IgD-negative memory B cell (primary cell): ENCODE results near the gene FLACC1. TPM values are rescaled to one million over a fixed set of nuclear protein-coding genes. Genes with fewer than 3 reads are reported as not detected.

Experiments
- H3K27ac Mint-ChIP-seq, 3 donors: one replicate each; pipeline ENCODE4 v1.8.0; 2020 to 2022; ENCODE audit warnings: mild to moderate bottlenecking in 3 of 3, mixed read lengths in 3 of 3, moderate library complexity in 1 of 3
- H3K27me3 Mint-ChIP-seq: one replicate; pipeline ENCODE4 v1.8.0; 2021; ENCODE audit warnings: mixed read lengths
- H3K36me3 Mint-ChIP-seq: one replicate; pipeline ENCODE4 v1.8.0; 2020; ENCODE audit warnings: mild to moderate bottlenecking, mixed read lengths
- H3K4me1 Mint-ChIP-seq, 3 donors: one replicate each; pipeline ENCODE4 v1.8.0; 2020 to 2022; ENCODE audit warnings: mixed read lengths in 3 of 3, mild to moderate bottlenecking in 1 of 3
- H3K4me3 Mint-ChIP-seq, 4 donors: one replicate each; pipeline ENCODE4 v1.8.0; 2020 to 2022; ENCODE audit warnings: mild to moderate bottlenecking in 4 of 4, mixed read lengths in 4 of 4, moderate library complexity in 3 of 4
- H3K9me3 Mint-ChIP-seq, 3 donors: one replicate each; pipeline ENCODE4 v1.8.0; 2020 to 2021; ENCODE audit warnings: mixed read lengths in 3 of 3, mild to moderate bottlenecking in 1 of 3
- polyA plus RNA-seq: library from polyadenylated mRNA; unstranded; fragments of 300-500 nt; fragmentation: Illumina TruSeq; gene quantifications from one replicate; pipeline ENCODE4 v1.2.3, GENCODE V29; 2021

FLACC1 gene
- polyA plus RNA-seq, 1 donor from 2014 or later = 0.64 TPM

GRCh38 chr2:201258666-201259615, 98.2 kb downstream of the FLACC1 start:
- H3K4me3 Mint-ChIP-seq = peak overlapping the region; percentile 91 to 94 (median 92)
- H3K27ac Mint-ChIP-seq = peak overlapping the region; percentile 99 to 100 (median 100)
- peaks cover 0 to 1% (median 0%) of the 10 kb centered on the region in 3 donors for H3K9me3 Mint-ChIP-seq
- no peaks in the 10 kb centered on the region for H3K27me3 Mint-ChIP-seq
- H3K4me1 Mint-ChIP-seq = peaks cover 40 to 53% (median 48%) of the 10 kb centered on the region in 3 donors
- peaks cover 4% of the 10 kb centered on the region for H3K36me3 Mint-ChIP-seq

GRCh38 chr2:201257956-201258665, 99.0 kb downstream of the FLACC1 start:
- Mint-ChIP-seq H3K4me1 (peaks cover 37 to 49% (median 48%) of the 10 kb centered on the region in 3 donors), H3K27me3 (no peaks in the 10 kb centered on the region), H3K9me3 (peaks cover 0 to 1% (median 0%) of the 10 kb centered on the region in 3 donors), H3K4me3 (peak overlapping the region; percentile 91 to 94 (median 92)), H3K27ac (peak overlapping the region; percentile 99 to 100 (median 100)), H3K36me3 (peaks cover 4% of the 10 kb centered on the region)

GRCh38 chr2:201257381-201257955, 99.7 kb downstream of the FLACC1 start:
- Mint-ChIP-seq H3K27me3 (no peaks in the 10 kb centered on the region), H3K27ac (peak overlapping the region; percentile 99 to 100 (median 100)), H3K4me1 (peaks cover 36 to 50% (median 48%) of the 10 kb centered on the region in 3 donors), H3K36me3 (peaks cover 2% of the 10 kb centered on the region), H3K4me3 (peak overlapping the region; percentile 91 to 94 (median 92)), H3K9me3 (peaks cover 0 to 1% (median 0%) of the 10 kb centered on the region in 3 donors)

GRCh38 chr2:201256082-201256481, 101.1 kb downstream of the FLACC1 start:
- no peaks in the 10 kb centered on the region for H3K27me3 Mint-ChIP-seq
- H3K4me3 Mint-ChIP-seq = peak overlapping the region in 2 of 4 donors; percentile 93 to 94
- peaks cover 37 to 50% (median 46%) of the 10 kb centered on the region in 3 donors for H3K4me1 Mint-ChIP-seq
- peaks cover under 1% of the 10 kb centered on the region for H3K36me3 Mint-ChIP-seq
- peak overlapping the region; percentile 99 to 100 (median 100) for H3K27ac Mint-ChIP-seq
- peaks cover 0 to 1% (median 0%) of the 10 kb centered on the region in 3 donors for H3K9me3 Mint-ChIP-seq

- Mint-ChIP-seq H3K27ac (peak overlapping the region in 2 of 3 donors; percentile 39 to 80), H3K36me3 (peaks cover 4% of the 10 kb centered on the region), H3K4me1 (peaks cover 42 to 54% (median 52%) of the 10 kb centered on the region in 3 donors), H3K4me3 (no peak overlapping the region), H3K9me3 (peaks cover 0 to 1% (median 0%) of the 10 kb centered on the region in 3 donors), H3K27me3 (no peaks in the 10 kb centered on the region)
These were observed 101.6 kb downstream of the FLACC1 start for GRCh38 chr2:201255408-201256033.

- Mint-ChIP-seq H3K36me3 (peaks cover 6% of the 10 kb centered on the region), H3K27ac (peak overlapping the region; percentile 51 to 81 (median 80)), H3K9me3 (peaks cover 0 to 1% (median 0%) of the 10 kb centered on the region in 3 donors), H3K27me3 (no peaks in the 10 kb centered on the region), H3K4me1 (peaks cover 43 to 52% (median 49%) of the 10 kb centered on the region in 3 donors), H3K4me3 (no peak overlapping the region)
These were observed 102.9 kb downstream of the FLACC1 start for GRCh38 chr2:201254081-201254730.

GRCh38 chr2:201250741-201251140, 106.4 kb downstream of the FLACC1 start:
- H3K27ac Mint-ChIP-seq = peak overlapping the region; percentile 5 to 74 (median 36)

GRCh38 chr2:201249889-201250288, 107.3 kb downstream of the FLACC1 start:
- Mint-ChIP-seq H3K36me3 (peaks cover 6% of the 10 kb centered on the region), H3K27me3 (no peaks in the 10 kb centered on the region), H3K27ac (peak overlapping the region in 2 of 3 donors; percentile 40 to 71), H3K4me3 (peak overlapping the region in 2 of 4 donors; percentile 18 to 59), H3K4me1 (peaks cover 46 to 56% (median 49%) of the 10 kb centered on the region in 3 donors), H3K9me3 (no peaks in the 10 kb centered on the region)

More at GRCh38 chr2:201250741-201251140, 106.4 kb downstream of the FLACC1 start:
- Mint-ChIP-seq H3K9me3 (no peaks in the 10 kb centered on the region), H3K4me3 (peak overlapping the region in 2 of 4 donors; percentile 59 to 70), H3K4me1 (peaks cover 43 to 51% (median 48%) of the 10 kb centered on the region in 3 donors), H3K27me3 (no peaks in the 10 kb centered on the region), H3K36me3 (peaks cover 6% of the 10 kb centered on the region)

GRCh38 chr2:201248288-201248844, 108.8 kb downstream of the FLACC1 start:
- peak overlapping the region in 1 of 3 donors; percentile 24 for H3K27ac Mint-ChIP-seq
- peak overlapping the region in 3 of 4 donors; percentile 21 to 75 (median 52) for H3K4me3 Mint-ChIP-seq
- no peaks in the 10 kb centered on the region for H3K27me3 Mint-ChIP-seq
- H3K36me3 Mint-ChIP-seq = peaks cover 6% of the 10 kb centered on the region
- no peaks in the 10 kb centered on the region for H3K9me3 Mint-ChIP-seq
- H3K4me1 Mint-ChIP-seq = peaks cover 46 to 59% (median 54%) of the 10 kb centered on the region in 3 donors

GRCh38 chr2:201246280-201246679, 110.9 kb downstream of the FLACC1 start:
- H3K27me3 Mint-ChIP-seq = no peaks in the 10 kb centered on the region
- H3K27ac Mint-ChIP-seq = peak overlapping the region in 1 of 3 donors; percentile 19
- no peaks in the 10 kb centered on the region for H3K9me3 Mint-ChIP-seq
- peaks cover 6% of the 10 kb centered on the region for H3K36me3 Mint-ChIP-seq
- H3K4me1 Mint-ChIP-seq = peaks cover 42 to 66% (median 57%) of the 10 kb centered on the region in 3 donors
- H3K4me3 Mint-ChIP-seq = peak overlapping the region in 1 of 4 donors; percentile 11

GRCh38 chr2:201244829-201245228, 112.3 kb downstream of the FLACC1 start:
- H3K4me3 Mint-ChIP-seq = peak overlapping the region in 1 of 4 donors; percentile 85
- H3K27me3 Mint-ChIP-seq = no peaks in the 10 kb centered on the region
- H3K27ac Mint-ChIP-seq = peak overlapping the region in 2 of 3 donors; percentile 37 to 70
- peaks cover 44 to 72% (median 59%) of the 10 kb centered on the region in 3 donors for H3K4me1 Mint-ChIP-seq
- H3K9me3 Mint-ChIP-seq = no peaks in the 10 kb centered on the region
- peaks cover 7% of the 10 kb centered on the region for H3K36me3 Mint-ChIP-seq

- no peaks in the 10 kb centered on the region for H3K27me3 Mint-ChIP-seq
- peak overlapping the region in 2 of 4 donors; percentile 1 to 2 for H3K4me3 Mint-ChIP-seq
- peaks cover 10% of the 10 kb centered on the region for H3K36me3 Mint-ChIP-seq
- H3K27ac Mint-ChIP-seq = peak overlapping the region in 2 of 3 donors; percentile 7 to 57
- H3K4me1 Mint-ChIP-seq = peaks cover 44 to 71% (median 54%) of the 10 kb centered on the region in 3 donors
- no peaks in the 10 kb centered on the region for H3K9me3 Mint-ChIP-seq
These were observed 114.4 kb downstream of the FLACC1 start for GRCh38 chr2:201242571-201243277.
